HEK293 (cell line): ENCODE data around the gene COL5A1.

ENCODE experiments used
- CTCF ChIA-PET: fragments of 350-600 bp; formaldehyde crosslinking; extraction: SDS; loops from one replicate; lab custom pipeline; 2021; ENCODE audit warnings: antibody characterized with exemption; lab: Yijun Ruan, JAX
- POLR2A ChIA-PET: fragments of 300-600 bp; formaldehyde crosslinking; extraction: SDS; loops from one replicate; lab custom pipeline; 2020; ENCODE audit warnings: antibody characterized with exemption, inconsistent platforms; lab: Yijun Ruan, JAX
- H3K27ac ChIP-seq: fragments of 200-500 bp; sonication (Bioruptor generic); 2 replicates; pipeline ENCODE4 v1.5.1; 2014; ENCODE audit warnings: low read depth, low read length, control low read depth, inconsistent platforms; ENCODE audit errors: extremely low read depth
- H3K36me3 ChIP-seq, 2 experiments: fragments of 200-500 bp in 1 of 2; sonication (Bioruptor generic) in 1 of 2; 1 replicate in 1 of 2; 2 replicates in 1 of 2; pipeline ENCODE4 v1.5.1; 2014 to 2017; ENCODE audit warnings: inconsistent platforms in 2 of 2, low read length in 2 of 2; ENCODE audit not compliant: control insufficient read depth in 2 of 2, insufficient read depth in 1 of 2
- H3K4me1 ChIP-seq: fragments of 200-500 bp; sonication (Bioruptor generic); 2 replicates; pipeline ENCODE4 v1.5.1; 2014; ENCODE audit warnings: mild to moderate bottlenecking, low read length, inconsistent platforms; ENCODE audit not compliant: control insufficient read depth, insufficient read depth
- H3K4me3 ChIP-seq: 2 replicates; pipeline ENCODE4 v1.5.1; 2011; ENCODE audit warnings: low read depth, mild to moderate bottlenecking, control low read depth, low read length, moderate library complexity
- H3K9me3 ChIP-seq: fragments of 200-500 bp; sonication (Bioruptor generic); 2 replicates; pipeline ENCODE4 v1.5.1; 2014; ENCODE audit warnings: low read depth, low read length, inconsistent platforms; ENCODE audit not compliant: control insufficient read depth, insufficient read depth
- GFI1B ChIP-seq: fragments of 450-650 bp; formaldehyde crosslinking; IDR thresholded peaks from 2 replicates; pipeline ENCODE4 v1.5.1; 2016; ENCODE audit warnings: missing biosample characterization, missing genetic modification characterization
- HOXD13 ChIP-seq: sonication (generic); formaldehyde crosslinking; IDR thresholded peaks from 2 replicates; pipeline ENCODE4 v1.8.0; 2022; ENCODE audit warnings: missing genetic modification reagents, borderline replicate concordance
- PRDM1 ChIP-seq: fragments of 450-650 bp; formaldehyde crosslinking; IDR thresholded peaks from 2 replicates; pipeline ENCODE4; 2016; ENCODE audit warnings: missing biosample characterization, missing genetic modification characterization
- ZBTB7A ChIP-seq: fragments of 450-650 bp; formaldehyde crosslinking; IDR thresholded peaks from 2 replicates; pipeline ENCODE4 v1.5.1; 2016; ENCODE audit warnings: low read depth, missing biosample characterization, missing genetic modification characterization
- ZEB2 ChIP-seq: fragments of 450-650 bp; formaldehyde crosslinking; IDR thresholded peaks from 2 replicates; pipeline ENCODE4 v1.5.1; 2016; ENCODE audit warnings: missing biosample characterization, missing genetic modification characterization
- ZNF16 ChIP-seq: fragments of 450-650 bp; formaldehyde crosslinking; IDR thresholded peaks from 2 replicates; pipeline ENCODE4 v1.5.1; 2016; ENCODE audit warnings: low read depth, missing biosample characterization, missing genetic modification characterization
- ZNF239 ChIP-seq: fragments of 450-650 bp; formaldehyde crosslinking; IDR thresholded peaks from 2 replicates; pipeline ENCODE4 v1.5.1; 2016; ENCODE audit warnings: missing biosample characterization, missing genetic modification characterization
- ZNF24 ChIP-seq: fragments of 450-650 bp; formaldehyde crosslinking; IDR thresholded peaks from 2 replicates; pipeline ENCODE4 v1.5.1; 2016; ENCODE audit warnings: missing biosample characterization, missing genetic modification characterization
- ZNF292 ChIP-seq: fragments of 450-650 bp; formaldehyde crosslinking; IDR thresholded peaks from 2 replicates; pipeline ENCODE4 v1.5.1; 2016; ENCODE audit warnings: low read depth, missing biosample characterization, missing genetic modification characterization, borderline replicate concordance
- ZNF391 ChIP-seq: fragments of 450-650 bp; formaldehyde crosslinking; IDR thresholded peaks from 2 replicates; pipeline ENCODE4 v1.5.1; 2016; ENCODE audit warnings: low read depth, missing biosample characterization, missing genetic modification characterization, borderline replicate concordance
- ZNF394 ChIP-seq: fragments of 450-650 bp; formaldehyde crosslinking; IDR thresholded peaks from 2 replicates; pipeline ENCODE4 v1.5.1; 2016; ENCODE audit warnings: missing biosample characterization, missing genetic modification characterization, mild to moderate bottlenecking, moderate library complexity, borderline replicate concordance
- ZNF514 ChIP-seq: fragments of 450-650 bp; formaldehyde crosslinking; IDR thresholded peaks from 2 replicates; pipeline ENCODE4 v1.5.1; 2016; ENCODE audit warnings: missing biosample characterization, missing genetic modification characterization
- ZNF623 ChIP-seq: fragments of 450-650 bp; formaldehyde crosslinking; IDR thresholded peaks from 2 replicates; pipeline ENCODE4 v1.5.1; 2016; ENCODE audit warnings: missing biosample characterization, missing genetic modification characterization
- ZNF654 ChIP-seq: fragments of 450-650 bp; formaldehyde crosslinking; IDR thresholded peaks from 2 replicates; pipeline ENCODE4 v1.5.1; 2016; ENCODE audit warnings: low read depth, missing biosample characterization, missing genetic modification characterization
- ZNF660 ChIP-seq: fragments of 450-650 bp; IDR thresholded peaks from 2 replicates; pipeline ENCODE4 v1.5.1; 2018; ENCODE audit warnings: missing biosample characterization, mild to moderate bottlenecking, missing genetic modification characterization
- ZNF670 ChIP-seq: fragments of 450-650 bp; formaldehyde crosslinking; IDR thresholded peaks from 2 replicates; pipeline ENCODE4 v1.5.1; 2016; ENCODE audit warnings: missing biosample characterization, missing genetic modification characterization, low read depth
- ZNF677 ChIP-seq: fragments of 450-650 bp; IDR thresholded peaks from 2 replicates; pipeline ENCODE4 v1.5.0; 2018; ENCODE audit warnings: missing biosample characterization, mild to moderate bottlenecking, missing genetic modification characterization, moderate library complexity
- ZNF785 ChIP-seq: fragments of 450-650 bp; formaldehyde crosslinking; IDR thresholded peaks from 2 replicates; pipeline ENCODE4 v1.5.1; 2016; ENCODE audit warnings: missing biosample characterization, missing genetic modification characterization
- TF ChIP-seq, protein P1 (sequence below): fragments of 450-650 bp; formaldehyde crosslinking; IDR thresholded peaks from 2 replicates; pipeline ENCODE4 v1.5.1; 2016; ENCODE audit warnings: missing biosample characterization, missing genetic modification characterization
- TF ChIP-seq, protein P2 (sequence below): fragments of 450-650 bp; formaldehyde crosslinking; IDR thresholded peaks from 2 replicates; pipeline ENCODE4 v1.5.1; 2017; ENCODE audit warnings: missing biosample characterization, missing genetic modification characterization
- TF ChIP-seq, protein P3 (sequence below): fragments of 450-650 bp; formaldehyde crosslinking; IDR thresholded peaks from 2 replicates; pipeline ENCODE4 v1.5.1; 2016; ENCODE audit warnings: missing biosample characterization, missing genetic modification characterization

The COL5A1 gene

DNA sequence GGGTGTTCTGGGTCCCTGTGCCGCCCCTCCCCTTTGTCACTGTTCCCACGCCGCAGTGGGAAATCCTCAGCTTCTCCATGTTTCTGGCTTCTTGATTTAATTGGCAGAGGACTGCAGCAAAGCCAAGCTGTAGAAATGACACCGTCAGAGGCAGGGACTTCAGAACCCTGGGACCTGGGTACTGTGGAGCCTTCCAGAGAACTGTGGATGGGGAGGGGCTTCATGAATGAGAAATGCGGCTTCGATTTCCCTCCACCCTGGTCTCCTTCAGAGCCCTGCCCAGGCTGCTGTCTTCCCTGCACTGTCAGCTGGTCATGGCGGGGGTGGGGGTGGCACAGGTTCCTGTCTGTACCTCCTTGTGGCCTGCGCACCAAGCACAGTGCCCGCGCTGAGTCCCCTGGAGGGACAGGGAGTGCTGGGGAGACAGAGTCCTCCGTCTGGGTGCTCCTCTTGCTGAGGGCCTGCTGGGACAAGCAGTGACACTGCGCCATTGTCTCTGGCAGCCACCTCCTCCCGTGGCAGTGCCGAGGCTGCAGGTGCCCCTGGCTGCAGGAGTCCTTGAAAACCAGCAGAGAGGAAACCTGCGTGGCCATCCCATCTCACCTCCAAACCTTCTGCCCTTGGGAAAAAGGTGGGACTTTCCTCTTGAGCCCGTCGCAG is 47.2 kb downstream of the COL5A1 start:
- Histone ChIP-seq H3K4me3 (no peak overlapping the region), H3K27ac (no peak overlapping the region), H3K9me3 (no peaks in the 10 kb centered on the region), H3K4me1 (no peaks in the 10 kb centered on the region)
- TF ChIP-seq ZEB2 (tag by site-specific recombination), result no peak
- no peak for TF ChIP-seq GFI1B (tag by site-specific recombination)
- TF ChIP-seq, protein P1, sequence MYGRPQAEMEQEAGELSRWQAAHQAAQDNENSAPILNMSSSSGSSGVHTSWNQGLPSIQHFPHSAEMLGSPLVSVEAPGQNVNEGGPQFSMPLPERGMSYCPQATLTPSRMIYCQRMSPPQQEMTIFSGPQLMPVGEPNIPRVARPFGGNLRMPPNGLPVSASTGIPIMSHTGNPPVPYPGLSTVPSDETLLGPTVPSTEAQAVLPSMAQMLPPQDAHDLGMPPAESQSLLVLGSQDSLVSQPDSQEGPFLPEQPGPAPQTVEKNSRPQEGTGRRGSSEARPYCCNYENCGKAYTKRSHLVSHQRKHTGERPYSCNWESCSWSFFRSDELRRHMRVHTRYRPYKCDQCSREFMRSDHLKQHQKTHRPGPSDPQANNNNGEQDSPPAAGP (tag by site-specific recombination), result no peak
- TF ChIP-seq ZNF660 (tag by site-specific recombination), result no peak
- TF ChIP-seq, protein P2, sequence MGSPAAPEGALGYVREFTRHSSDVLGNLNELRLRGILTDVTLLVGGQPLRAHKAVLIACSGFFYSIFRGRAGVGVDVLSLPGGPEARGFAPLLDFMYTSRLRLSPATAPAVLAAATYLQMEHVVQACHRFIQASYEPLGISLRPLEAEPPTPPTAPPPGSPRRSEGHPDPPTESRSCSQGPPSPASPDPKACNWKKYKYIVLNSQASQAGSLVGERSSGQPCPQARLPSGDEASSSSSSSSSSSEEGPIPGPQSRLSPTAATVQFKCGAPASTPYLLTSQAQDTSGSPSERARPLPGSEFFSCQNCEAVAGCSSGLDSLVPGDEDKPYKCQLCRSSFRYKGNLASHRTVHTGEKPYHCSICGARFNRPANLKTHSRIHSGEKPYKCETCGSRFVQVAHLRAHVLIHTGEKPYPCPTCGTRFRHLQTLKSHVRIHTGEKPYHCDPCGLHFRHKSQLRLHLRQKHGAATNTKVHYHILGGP (tag by site-specific recombination), result no peak
- no peak for TF ChIP-seq ZNF16 (tag by site-specific recombination)
- TF ChIP-seq ZNF24, result no peak
- no peak for TF ChIP-seq HOXD13 (CRISPR knock-in tag)
- TF ChIP-seq ZNF292 (tag by site-specific recombination), result no peak
- TF ChIP-seq ZNF391, result no peak
- TF ChIP-seq ZNF670 (tag by site-specific recombination), result no peak
- no peak for TF ChIP-seq ZNF623 (tag by site-specific recombination)
- no peak for TF ChIP-seq ZNF239
- TF ChIP-seq PRDM1 (tag by site-specific recombination), result no peak
- TF ChIP-seq ZBTB7A (tag by site-specific recombination), result no peak
- no peak for TF ChIP-seq ZNF677 (tag by site-specific recombination)
- no peak for TF ChIP-seq ZNF514 (tag by site-specific recombination)
- TF ChIP-seq, all 188 proteins: peak for 0
- no peaks in the 10 kb centered on the region for H3K36me3 ChIP-seq
- ChIA-PET POLR2A (no interaction called here), CTCF (interaction anchor here (0.6 to 7.9 kb wide), 37 partner anchors 8 to 525 kb away, joined by 3 to 64 read pairs (median 4); partner anchors contain the start of gene COL5A1)

DNA sequence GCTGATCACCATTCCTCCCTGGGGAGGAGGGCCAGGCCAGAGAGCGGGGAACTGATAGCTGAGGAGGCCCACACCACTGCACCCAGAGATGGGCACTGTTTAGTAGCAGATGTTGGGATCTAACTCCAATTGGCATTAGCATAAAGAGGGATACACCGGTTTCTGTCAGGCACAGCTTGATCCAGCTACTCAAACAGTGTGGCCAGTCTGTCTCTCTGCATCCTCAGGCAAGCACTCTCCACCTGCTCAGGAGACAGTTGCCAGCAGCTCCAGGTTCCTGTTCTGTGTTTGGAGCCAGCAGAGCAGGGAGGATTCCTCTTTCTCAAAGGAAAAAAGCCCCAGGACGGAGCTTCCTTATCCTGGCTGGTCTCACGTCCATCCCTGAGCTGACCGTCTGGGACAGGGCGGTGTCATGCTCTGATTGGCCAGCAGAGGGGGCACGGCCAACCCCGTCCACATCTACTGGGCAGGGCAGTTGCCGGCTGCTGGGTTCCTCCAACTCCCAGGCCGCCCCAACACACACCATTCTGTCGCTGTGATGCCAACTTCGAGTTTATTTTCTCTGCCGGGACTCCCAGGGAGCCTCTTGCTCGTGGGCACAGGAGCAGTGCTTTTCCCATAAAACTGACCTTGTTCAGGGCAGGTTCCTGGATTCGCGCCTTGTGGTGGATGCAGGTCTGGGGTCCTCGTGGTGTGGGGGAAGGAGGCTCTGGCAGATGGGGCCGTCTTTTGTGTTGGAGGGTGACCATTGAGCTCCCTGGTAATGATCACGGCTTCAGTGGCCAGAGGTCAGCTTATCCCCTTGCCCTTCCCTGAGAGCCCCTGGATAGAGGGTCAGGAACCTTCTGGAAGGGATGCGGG is 47.9 kb downstream of the COL5A1 start:
- ChIA-PET POLR2A (no interaction called here), CTCF (interaction anchor here (0.6 to 7.9 kb wide), 39 partner anchors 8 to 526 kb away, joined by 3 to 64 read pairs (median 4); partner anchors contain the start of gene COL5A1)
- H3K4me3 ChIP-seq, result no peak overlapping the region
- H3K27ac ChIP-seq, result no peak overlapping the region
- H3K4me1 ChIP-seq, result no peaks in the 10 kb centered on the region
- peak; percentile 15; the same call in 1 of the 2 replicates for TF ChIP-seq ZNF654 (tag by site-specific recombination)
- TF ChIP-seq ZNF394 (tag by site-specific recombination), result no peak
- no peak for TF ChIP-seq ZNF785
- TF ChIP-seq, protein P3, sequence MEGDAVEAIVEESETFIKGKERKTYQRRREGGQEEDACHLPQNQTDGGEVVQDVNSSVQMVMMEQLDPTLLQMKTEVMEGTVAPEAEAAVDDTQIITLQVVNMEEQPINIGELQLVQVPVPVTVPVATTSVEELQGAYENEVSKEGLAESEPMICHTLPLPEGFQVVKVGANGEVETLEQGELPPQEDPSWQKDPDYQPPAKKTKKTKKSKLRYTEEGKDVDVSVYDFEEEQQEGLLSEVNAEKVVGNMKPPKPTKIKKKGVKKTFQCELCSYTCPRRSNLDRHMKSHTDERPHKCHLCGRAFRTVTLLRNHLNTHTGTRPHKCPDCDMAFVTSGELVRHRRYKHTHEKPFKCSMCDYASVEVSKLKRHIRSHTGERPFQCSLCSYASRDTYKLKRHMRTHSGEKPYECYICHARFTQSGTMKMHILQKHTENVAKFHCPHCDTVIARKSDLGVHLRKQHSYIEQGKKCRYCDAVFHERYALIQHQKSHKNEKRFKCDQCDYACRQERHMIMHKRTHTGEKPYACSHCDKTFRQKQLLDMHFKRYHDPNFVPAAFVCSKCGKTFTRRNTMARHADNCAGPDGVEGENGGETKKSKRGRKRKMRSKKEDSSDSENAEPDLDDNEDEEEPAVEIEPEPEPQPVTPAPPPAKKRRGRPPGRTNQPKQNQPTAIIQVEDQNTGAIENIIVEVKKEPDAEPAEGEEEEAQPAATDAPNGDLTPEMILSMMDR (tag by site-specific recombination), result peak; percentile 67
- H3K36me3 ChIP-seq, result no peaks in the 10 kb centered on the region
- H3K9me3 ChIP-seq, result no peaks in the 10 kb centered on the region
